H9 (cell line): ENCODE measurements around the gene PCSK1N. TPM values are rescaled to one million over a fixed set of nuclear protein-coding genes. Genes with fewer than 3 reads are reported as not detected.

Experiments
- DNase-seq: peaks from one replicate; pipeline ENCODE4 v3.0.0-alpha.2; 2017
- H2AFZ ChIP-seq: one replicate; pipeline ENCODE4 v1.6.1; 2013; ENCODE audit warnings: mild to moderate bottlenecking, low read length, control low read depth, moderate library complexity
- H2AK5ac ChIP-seq: 2 replicates; pipeline ENCODE4 v1.6.1; 2013; ENCODE audit warnings: low read length, control low read depth, mixed read lengths; ENCODE audit not compliant: insufficient read length
- H2BK120ac ChIP-seq: one replicate; pipeline ENCODE4 v1.6.1; 2013; ENCODE audit warnings: low read depth, mild to moderate bottlenecking, low read length, control low read depth, inconsistent platforms; ENCODE audit not compliant: poor library complexity, severe bottlenecking
- H2BK12ac ChIP-seq: 2 replicates; pipeline ENCODE4 v1.6.1; 2013; ENCODE audit warnings: low read length, control low read depth, mixed read lengths, low read depth; ENCODE audit not compliant: insufficient read length
- H2BK15ac ChIP-seq: 2 replicates; pipeline ENCODE4 v1.6.1; 2013; ENCODE audit warnings: low read depth, low read length, control low read depth
- H2BK20ac ChIP-seq: one replicate; pipeline ENCODE4 v1.6.1; 2013; ENCODE audit warnings: low read depth, mild to moderate bottlenecking, low read length, control low read depth, inconsistent platforms; ENCODE audit not compliant: poor library complexity, severe bottlenecking
- H2BK5ac ChIP-seq: 2 replicates; pipeline ENCODE4 v1.6.1; 2013; ENCODE audit warnings: low read length, control low read depth, mixed read lengths; ENCODE audit not compliant: insufficient read length
- H3K14ac ChIP-seq: 2 replicates; pipeline ENCODE4 v1.6.1; 2013; ENCODE audit warnings: low read length, control low read depth; ENCODE audit not compliant: insufficient read depth
- H3K18ac ChIP-seq: 2 replicates; pipeline ENCODE4 v1.6.1; 2013; ENCODE audit warnings: low read depth, mild to moderate bottlenecking, mixed read lengths, low read length, control low read depth; ENCODE audit not compliant: insufficient read length
- H3K23ac ChIP-seq: 2 replicates; pipeline ENCODE4 v1.6.1; 2013; ENCODE audit warnings: low read length, control low read depth, mixed read lengths, low read depth; ENCODE audit not compliant: insufficient read length
- H3K23me2 ChIP-seq: 2 replicates; pipeline ENCODE4 v1.6.1; 2013; ENCODE audit warnings: low read depth, mild to moderate bottlenecking, mixed read lengths, low read length, control low read depth; ENCODE audit not compliant: insufficient read length, poor library complexity, severe bottlenecking
- H3K27ac ChIP-seq: 2 replicates; pipeline ENCODE4 v1.5.1; 2013; ENCODE audit warnings: low read length, control low read depth, mixed read lengths, low read depth; ENCODE audit not compliant: insufficient read length
- H3K27me3 ChIP-seq: 2 replicates; pipeline ENCODE4 v1.6.1; 2013; ENCODE audit warnings: low read length, control low read depth, inconsistent platforms; ENCODE audit not compliant: insufficient read depth
- H3K4ac ChIP-seq: 2 replicates; pipeline ENCODE4 v1.6.1; 2013; ENCODE audit warnings: low read depth, mild to moderate bottlenecking, control low read depth, inconsistent platforms, low read length, moderate library complexity
- H3K4me1 ChIP-seq: 2 replicates; pipeline ENCODE4 v1.6.1; 2013; ENCODE audit warnings: low read length, control low read depth, inconsistent platforms; ENCODE audit not compliant: insufficient read depth
- H3K4me2 ChIP-seq: 2 replicates; pipeline ENCODE4 v1.6.1; 2013; ENCODE audit warnings: low read length, control low read depth, mixed read lengths; ENCODE audit not compliant: insufficient read length, insufficient read depth
- H3K56ac ChIP-seq: 2 replicates; pipeline ENCODE4 v1.6.1; 2013; ENCODE audit warnings: low read depth, mild to moderate bottlenecking, mixed read lengths, low read length, control low read depth; ENCODE audit not compliant: insufficient read length
- H3K79me1 ChIP-seq: 2 replicates; pipeline ENCODE4 v1.6.1; 2013; ENCODE audit warnings: low read depth, mild to moderate bottlenecking, moderate library complexity, low read length, control low read depth, inconsistent platforms; ENCODE audit not compliant: insufficient read depth, poor library complexity, severe bottlenecking
- H3K79me2 ChIP-seq: 2 replicates; pipeline ENCODE4 v1.6.1; 2013; ENCODE audit warnings: low read length, control low read depth, inconsistent platforms; ENCODE audit not compliant: insufficient read depth
- H3K9ac ChIP-seq: 2 replicates; pipeline ENCODE4 v1.6.1; 2013; ENCODE audit warnings: low read length, control low read depth, mixed read lengths; ENCODE audit not compliant: insufficient read length; ENCODE audit errors: extremely low read depth
- H3K9me3 ChIP-seq: one replicate; pipeline ENCODE4 v1.6.1; 2013; ENCODE audit warnings: low read depth, low read length, inconsistent platforms; ENCODE audit not compliant: control insufficient read depth
- H3T11ph ChIP-seq: one replicate; pipeline ENCODE4 v1.6.1; 2013; ENCODE audit warnings: mild to moderate bottlenecking, low read length, control low read depth, inconsistent platforms
- H4K20me1 ChIP-seq: one replicate; pipeline ENCODE4 v1.6.1; 2013; ENCODE audit not compliant: control insufficient read depth, insufficient read length, insufficient read depth
- H4K5ac ChIP-seq: 2 replicates; pipeline ENCODE4 v1.6.1; 2013; ENCODE audit warnings: low read depth, mild to moderate bottlenecking, mixed read lengths, low read length, control low read depth; ENCODE audit not compliant: insufficient read length
- H4K8ac ChIP-seq: replicated peaks from 2 replicates; pipeline ENCODE4 v1.6.1; 2013; ENCODE audit warnings: low read length, control low read depth, mixed read lengths, low read depth; ENCODE audit not compliant: insufficient read length
- H4K91ac ChIP-seq: 2 replicates; pipeline ENCODE4 v1.6.1; 2013; ENCODE audit warnings: low read depth, mild to moderate bottlenecking, moderate library complexity, mixed read lengths, low read length, control low read depth; ENCODE audit not compliant: insufficient read length
- H3K27ac Mint-ChIP-seq, 3 experiments: 2 replicates in 2 of 3; 3 replicates in 1 of 3; pipeline ENCODE4 v1.8.0; 2020 to 2021; ENCODE audit warnings: mixed read lengths in 3 of 3, mild to moderate bottlenecking in 1 of 3, moderate library complexity in 1 of 3
- H3K27me3 Mint-ChIP-seq: 2 replicates; pipeline ENCODE4 v1.8.0; 2021; ENCODE audit warnings: low read depth, mild to moderate bottlenecking, moderate library complexity, mixed read lengths
- H3K36me3 Mint-ChIP-seq, 3 experiments: 2 replicates in 2 of 3; 3 replicates in 1 of 3; pipeline ENCODE4 v1.8.0; 2020 to 2021; ENCODE audit warnings: low read depth in 3 of 3, mixed read lengths in 3 of 3; ENCODE audit not compliant: insufficient read depth in 1 of 3
- H3K4me1 Mint-ChIP-seq, 2 experiments: 2 replicates each; pipeline ENCODE4 v1.8.0; 2020; ENCODE audit warnings: mixed read lengths in 2 of 2
- H3K4me3 Mint-ChIP-seq, 2 experiments: 2 replicates in 1 of 2; 3 replicates in 1 of 2; pipeline ENCODE4 v1.8.0; 2020 to 2021; ENCODE audit warnings: mild to moderate bottlenecking in 2 of 2, mixed read lengths in 2 of 2, moderate library complexity in 1 of 2
- H3K9me3 Mint-ChIP-seq, 2 experiments: 2 replicates in 1 of 2; 3 replicates in 1 of 2; pipeline ENCODE4 v1.8.0; 2020; ENCODE audit warnings: mild to moderate bottlenecking in 2 of 2, mixed read lengths in 2 of 2, moderate library complexity in 1 of 2
- WGBS: extraction: QIAGEN DNeasy Blood & Tissue Kit; methylation state at CpG from one replicate; pipeline ENCODE4 v1.1.7; 2013; ENCODE audit warnings: missing lambda C conversion rate, low lambda C conversion rate, mixed read lengths; ENCODE audit not compliant: insufficient read length; ENCODE audit errors: extremely low coverage; 5-methylcytosine and 5-hydroxymethylcytosine counted together
- total RNA-seq: library from RNA; stranded (reverse); gene quantifications from 2 replicates; pipeline ENCODE4 v1.2.1, GENCODE V29; 2021
- TF ChIP-seq, protein P1 (sequence below): fragments of 200-600 bp; sonication (generic); conservative IDR thresholded peaks from 3 replicates; pipeline ENCODE4 v1.8.0; 2021; ENCODE audit warnings: antibody characterized with exemption, mild to moderate bottlenecking

The PCSK1N gene
- total RNA-seq, 1 experiment from 2014 or later, result 3.9 TPM

DNA sequence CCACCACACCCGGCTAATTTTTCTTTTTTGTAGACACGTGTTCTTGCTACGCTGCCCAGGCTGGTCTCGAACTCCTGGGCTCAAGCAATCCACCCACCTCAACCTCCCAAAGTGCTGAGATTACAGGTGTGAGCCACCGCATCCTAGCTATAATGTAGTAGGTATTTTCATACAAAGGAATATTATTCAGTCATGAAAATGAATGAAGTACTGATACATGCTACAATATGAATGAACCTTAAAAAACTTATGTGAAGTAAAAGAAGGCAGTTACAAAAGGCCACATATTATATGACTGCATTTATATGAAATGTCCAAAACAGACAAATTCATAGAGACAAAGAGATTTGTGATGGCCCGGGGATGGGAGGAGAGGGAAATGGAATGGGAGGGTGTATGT, 53.7 kb downstream of the PCSK1N start:
- no peak overlapping the region for H3K27ac Mint-ChIP-seq
- Histone ChIP-seq H3K27ac (no peak overlapping the region), H2BK15ac (no peak overlapping the region), H3K4me2 (no peak overlapping the region), H4K91ac (no peak overlapping the region), H2AK5ac (no peak overlapping the region), H3K9me3 (peaks cover 9% of the 10 kb centered on the region), H3K9ac (no peak overlapping the region), H3K14ac (no peak overlapping the region), H3K79me2 (no peaks in the 10 kb centered on the region), H2AFZ (no peak overlapping the region), H2BK12ac (no peak overlapping the region), H3K27me3 (no peaks in the 10 kb centered on the region), H3K56ac (no peak overlapping the region), H2BK20ac (no peak overlapping the region), H3K79me1 (no peaks in the 10 kb centered on the region), H4K20me1 (no peaks in the 10 kb centered on the region), H3T11ph (no peak overlapping the region), H3K4me1 (no peaks in the 10 kb centered on the region), H3K23ac (no peak overlapping the region), H3K23me2 (no peaks in the 10 kb centered on the region), H4K8ac (no peak overlapping the region), H3K4ac (no peak overlapping the region), H4K5ac (no peak overlapping the region), H2BK120ac (no peak overlapping the region), H3K18ac (no peak overlapping the region), H2BK5ac (no peak overlapping the region)
- DNase-seq, result no peak
- no peak overlapping the region for H3K4me3 Mint-ChIP-seq
- TF ChIP-seq, protein P1, sequence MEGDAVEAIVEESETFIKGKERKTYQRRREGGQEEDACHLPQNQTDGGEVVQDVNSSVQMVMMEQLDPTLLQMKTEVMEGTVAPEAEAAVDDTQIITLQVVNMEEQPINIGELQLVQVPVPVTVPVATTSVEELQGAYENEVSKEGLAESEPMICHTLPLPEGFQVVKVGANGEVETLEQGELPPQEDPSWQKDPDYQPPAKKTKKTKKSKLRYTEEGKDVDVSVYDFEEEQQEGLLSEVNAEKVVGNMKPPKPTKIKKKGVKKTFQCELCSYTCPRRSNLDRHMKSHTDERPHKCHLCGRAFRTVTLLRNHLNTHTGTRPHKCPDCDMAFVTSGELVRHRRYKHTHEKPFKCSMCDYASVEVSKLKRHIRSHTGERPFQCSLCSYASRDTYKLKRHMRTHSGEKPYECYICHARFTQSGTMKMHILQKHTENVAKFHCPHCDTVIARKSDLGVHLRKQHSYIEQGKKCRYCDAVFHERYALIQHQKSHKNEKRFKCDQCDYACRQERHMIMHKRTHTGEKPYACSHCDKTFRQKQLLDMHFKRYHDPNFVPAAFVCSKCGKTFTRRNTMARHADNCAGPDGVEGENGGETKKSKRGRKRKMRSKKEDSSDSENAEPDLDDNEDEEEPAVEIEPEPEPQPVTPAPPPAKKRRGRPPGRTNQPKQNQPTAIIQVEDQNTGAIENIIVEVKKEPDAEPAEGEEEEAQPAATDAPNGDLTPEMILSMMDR, result no peak
- H3K27me3 Mint-ChIP-seq, result peaks cover 9% of the 10 kb centered on the region
- H3K9me3 Mint-ChIP-seq, result peaks cover 53 to 78% of the 10 kb centered on the region in 2 experiments
- H3K36me3 Mint-ChIP-seq, result peaks cover 0 to 3% (median 2%) of the 10 kb centered on the region in 3 experiments; a peak in 3 of 7 replicates
- 100% methylated on average over 1 of the region's 6 CpGs for WGBS
- H3K4me1 Mint-ChIP-seq, result peaks cover 2 to 3% of the 10 kb centered on the region in 2 experiments; a peak in 1 of 4 replicates

Other genes starting within 250 kb of the PCSK1N start
- 29.4 and 30.0 TPM in 2 replicates for gene WDR13, start 238.1 kb downstream of the PCSK1N start, total RNA-seq
- gene WAS, start 151.8 kb downstream of the PCSK1N start, total RNA-seq, result 0.24 and 0.61 TPM in 2 replicates
- gene SUV39H1, start 138.9 kb downstream of the PCSK1N start, total RNA-seq, result 16.2 and 17.4 TPM in 2 replicates
- not detected in 2 replicates for gene GLOD5, start 73.9 kb downstream of the PCSK1N start, total RNA-seq
- gene GATA1, start 49.0 kb downstream of the PCSK1N start, total RNA-seq, result not detected in 2 replicates
- gene HDAC6, start 33.5 kb downstream of the PCSK1N start, total RNA-seq, result 52.8 and 57.9 TPM in 2 replicates
- gene ERAS, start 9.1 kb downstream of the PCSK1N start, total RNA-seq, result 0.18 TPM in 1 of 2 replicates, not detected in the other
- 89.0 and 89.7 TPM in 2 replicates for gene TIMM17B, start 62.2 kb upstream of the PCSK1N start, total RNA-seq
- gene PQBP1, start 62.3 kb upstream of the PCSK1N start, total RNA-seq, result 87.5 and 87.9 TPM in 2 replicates
- gene SLC35A2, start 76.0 kb upstream of the PCSK1N start, total RNA-seq, result 29.1 and 32.9 TPM in 2 replicates
- gene PIM2, start 83.4 kb upstream of the PCSK1N start, total RNA-seq, result 154 and 163 TPM in 2 replicates
- gene OTUD5, start 122.0 kb upstream of the PCSK1N start, total RNA-seq, result 62.5 and 62.6 TPM in 2 replicates
- 5.7 and 7.0 TPM in 2 replicates for gene KCND1, start 136.2 kb upstream of the PCSK1N start, total RNA-seq
- 70.1 and 71.8 TPM in 2 replicates for gene GRIPAP1, start 166.7 kb upstream of the PCSK1N start, total RNA-seq
- gene TFE3, start 207.7 kb upstream of the PCSK1N start, total RNA-seq, result 58.9 and 59.8 TPM in 2 replicates
- 14.5 and 15.7 TPM in 2 replicates for gene CCDC120, start 223.4 kb upstream of the PCSK1N start, total RNA-seq
- 12.2 and 13.4 TPM in 2 replicates for gene PRAF2, start 238.4 kb upstream of the PCSK1N start, total RNA-seq
- gene WDR45, start 244.3 kb upstream of the PCSK1N start, total RNA-seq, result 31.5 and 35.8 TPM in 2 replicates